HG02571 (cell line): Measurements from ENCODE around the gene RPRD1B.

ENCODE experiments used
- ATAC-seq: cut with Tn5 transposase; IDR thresholded peaks from one replicate; pipeline ENCODE4 v1.9.1; 2021; ENCODE audit warnings: mild to moderate bottlenecking, moderate library complexity; ENCODE audit not compliant: unreplicated experiment

RPRD1B gene

DNA sequence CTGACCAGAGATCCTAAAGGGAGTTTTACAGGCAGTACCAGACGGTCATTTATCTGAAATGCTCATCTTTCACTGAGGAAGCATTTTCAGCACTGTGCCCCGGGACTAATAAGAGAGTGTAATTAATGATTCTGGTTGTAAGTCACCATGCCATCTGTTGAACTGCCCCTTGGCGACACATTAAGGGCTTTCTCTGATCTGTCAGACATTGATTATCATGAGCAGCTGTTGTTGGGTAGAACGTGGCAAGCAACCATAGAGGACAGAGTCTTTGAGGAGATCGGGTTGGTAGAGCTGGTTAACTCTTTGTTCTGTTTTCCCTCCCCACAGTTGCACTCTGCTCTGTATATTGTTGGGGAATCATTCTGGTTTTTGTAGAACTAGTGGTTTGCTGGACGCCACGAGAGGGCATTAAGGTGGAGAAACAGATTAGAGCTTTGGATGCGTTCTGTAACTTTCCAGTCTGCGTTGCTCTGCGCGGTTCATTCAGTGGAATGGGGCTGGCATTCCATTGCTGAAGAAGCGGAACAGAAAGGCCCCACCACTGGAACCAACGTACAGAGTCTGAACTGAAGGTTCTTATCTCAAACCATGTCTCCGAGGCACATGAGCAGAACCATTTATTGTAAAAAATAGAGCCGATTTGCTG lies 34.3 kb downstream of the RPRD1B start:
- no peak for ATAC-seq

DNA sequence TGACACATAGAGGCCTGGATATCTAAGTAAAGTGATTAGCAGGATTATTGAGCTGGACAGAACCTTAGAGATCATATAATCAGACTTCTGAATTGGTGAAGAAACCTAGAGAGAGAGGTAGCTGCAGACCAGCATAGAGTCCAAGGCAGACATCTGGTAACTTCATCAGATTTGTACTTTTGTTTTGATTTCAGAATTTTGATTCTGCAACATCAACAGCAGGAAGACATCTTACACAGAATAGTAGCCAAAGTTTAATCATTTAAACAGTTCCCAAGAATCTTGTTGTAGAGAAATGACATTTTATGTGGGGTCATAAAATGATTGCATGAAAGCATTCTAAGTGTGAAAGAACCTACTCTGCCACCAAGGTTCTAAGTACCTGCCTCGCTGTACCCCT lies 39.4 kb downstream of the RPRD1B start:
- no peak for ATAC-seq

DNA sequence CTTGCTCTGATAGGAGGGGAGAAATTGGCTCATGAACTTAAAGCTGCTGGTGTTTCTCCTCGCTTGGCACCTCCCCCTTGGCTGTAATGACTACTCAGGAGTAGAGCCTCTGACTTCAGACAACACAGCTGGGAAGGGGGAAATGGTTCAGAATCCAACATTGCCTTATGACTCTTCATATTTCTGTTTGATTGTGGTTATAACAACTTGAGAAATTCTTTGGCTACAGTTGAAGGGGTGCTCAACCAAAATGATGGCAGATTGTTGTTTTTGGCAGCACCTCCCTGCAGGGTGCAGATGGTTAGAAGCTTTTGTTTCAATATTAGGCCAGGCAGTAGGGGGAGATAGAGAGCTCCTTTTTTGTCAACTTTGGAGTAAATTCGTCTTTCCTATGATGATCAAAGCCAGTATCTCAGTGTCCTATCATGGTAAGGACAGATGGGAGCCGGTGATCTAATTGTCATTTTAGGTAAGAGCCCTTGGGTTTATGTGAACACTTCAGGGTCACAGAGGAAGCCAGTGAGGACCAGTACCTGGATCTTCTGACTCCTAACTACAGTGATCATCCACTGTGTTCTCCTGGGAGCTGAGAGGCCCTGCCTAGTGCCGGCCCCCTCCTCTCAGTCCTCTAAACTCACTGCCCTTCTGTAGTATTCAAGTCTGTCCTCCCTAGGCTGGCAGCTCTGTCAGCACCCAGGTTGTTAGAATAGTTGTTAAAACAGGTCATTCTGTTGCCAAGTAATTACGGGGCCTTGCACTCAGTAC lies 39.9 kb downstream of the RPRD1B start:
- ATAC-seq, result no peak

DNA sequence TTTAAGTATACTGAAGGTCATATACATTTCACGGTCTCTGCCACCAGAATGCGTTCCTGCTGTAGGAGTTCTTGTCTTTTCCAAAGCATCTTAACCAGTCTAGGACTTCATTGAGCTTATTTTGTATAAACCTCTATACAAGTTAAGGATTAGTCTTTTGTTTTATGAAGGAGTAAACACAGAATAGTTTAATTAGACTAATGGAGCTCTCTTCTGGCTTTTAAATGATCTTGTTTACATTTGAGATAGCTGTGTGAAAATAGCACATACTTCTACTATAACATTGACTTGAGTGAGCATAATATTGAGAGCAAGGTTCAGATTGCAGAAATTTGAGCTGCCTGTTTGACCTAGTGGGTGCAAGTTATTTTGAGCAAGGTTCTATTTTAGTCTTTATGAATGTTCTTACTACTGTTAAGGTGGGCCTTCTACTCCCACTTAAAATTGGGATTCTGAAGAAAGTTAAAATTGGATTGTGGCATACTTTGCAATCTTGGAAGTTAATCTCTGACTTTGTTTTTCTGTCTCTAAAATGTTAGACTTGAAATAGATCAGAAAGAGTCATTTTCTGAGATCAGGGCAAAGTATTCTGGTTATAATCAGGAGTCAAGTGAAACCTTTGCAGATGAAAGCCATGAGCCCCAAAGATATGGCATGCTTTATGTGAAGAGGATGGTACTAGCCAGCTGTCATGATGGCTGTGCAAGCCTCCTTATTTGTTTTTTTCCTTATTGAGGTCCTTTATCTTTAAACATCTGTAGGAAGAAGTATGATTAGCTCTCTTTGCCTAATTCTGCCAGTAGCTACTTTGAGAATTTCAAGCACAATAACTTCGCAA lies 41.8 kb downstream of the RPRD1B start:
- ATAC-seq, result no peak

DNA sequence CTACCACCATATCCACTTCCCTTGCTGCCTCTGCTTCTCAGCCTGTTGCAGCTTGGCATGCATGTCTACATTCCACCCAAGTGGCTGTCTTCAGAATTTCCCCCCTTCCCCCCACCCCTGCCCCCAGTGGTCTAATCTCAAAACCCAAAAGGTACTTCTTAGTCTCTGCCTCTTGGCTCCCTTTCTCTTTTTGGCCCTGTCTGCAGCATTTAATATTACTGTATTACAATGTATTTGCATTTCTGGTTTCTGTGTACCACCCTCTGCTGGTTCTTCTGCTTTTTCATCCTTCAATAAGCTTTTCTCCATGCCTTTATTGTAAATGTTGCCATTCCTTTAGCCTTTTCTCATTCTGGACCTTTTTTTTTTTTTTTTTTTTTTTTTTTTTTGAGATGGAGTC lies 43.0 kb downstream of the RPRD1B start:
- ATAC-seq, result no peak

DNA sequence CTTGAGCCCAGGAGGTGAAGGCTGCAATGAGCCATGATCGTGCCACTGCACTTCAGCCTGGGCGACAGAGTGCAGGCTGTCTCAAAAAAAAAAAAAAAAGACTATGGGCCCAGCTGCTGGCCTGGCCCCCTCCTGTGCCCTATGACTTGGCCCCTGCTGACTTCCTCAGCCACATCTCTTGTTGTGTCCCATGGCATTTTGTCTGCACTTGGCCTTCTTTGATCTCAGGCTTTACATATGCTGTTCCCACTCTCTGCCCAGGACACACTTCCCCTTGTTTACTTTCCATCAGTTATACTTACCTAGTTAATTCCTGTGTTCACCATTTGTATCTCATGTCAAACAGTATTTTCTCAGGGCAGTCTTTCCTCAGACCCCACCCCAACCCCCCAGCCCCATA lies 44.5 kb downstream of the RPRD1B start:
- ATAC-seq, result no peak

DNA sequence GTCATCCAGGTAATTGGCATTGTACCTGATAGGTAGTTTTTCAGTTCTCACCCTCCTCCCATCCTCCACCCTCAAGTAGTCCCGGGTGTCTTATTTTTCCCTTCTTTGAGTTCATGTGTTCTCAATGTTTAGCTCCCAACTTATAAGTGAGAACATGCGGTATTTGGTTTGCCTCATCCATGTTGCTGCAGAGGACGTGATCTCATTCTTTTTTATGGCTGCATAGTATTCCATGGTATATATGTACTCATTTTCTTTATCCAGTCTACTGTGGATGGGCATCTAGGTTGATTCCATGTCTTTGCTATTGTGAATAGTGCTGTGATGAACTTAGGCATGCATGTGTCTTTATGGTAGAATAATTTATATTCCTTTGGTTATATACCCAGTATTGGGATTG lies 45.8 kb downstream of the RPRD1B start:
- no peak for ATAC-seq

DNA sequence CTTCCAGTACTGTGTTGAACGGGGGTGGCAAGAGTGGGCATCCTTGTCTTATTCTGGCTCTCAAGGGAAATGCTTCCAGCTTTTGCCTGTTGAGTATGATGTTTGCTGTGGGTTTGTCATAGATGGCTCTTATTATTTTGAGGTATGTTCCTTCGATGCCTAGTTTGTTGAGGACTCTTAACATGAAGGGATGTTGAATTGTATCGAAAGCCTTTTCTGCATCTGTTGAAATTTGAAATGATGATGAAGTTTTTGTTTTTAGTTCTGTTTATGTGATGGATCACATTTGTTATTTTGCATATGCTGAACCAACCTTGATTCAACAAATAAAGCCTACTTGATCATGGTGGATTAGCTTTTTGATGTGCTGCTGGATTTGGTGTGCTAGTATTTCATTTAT lies 48.0 kb downstream of the RPRD1B start:
- ATAC-seq, result no peak

DNA sequence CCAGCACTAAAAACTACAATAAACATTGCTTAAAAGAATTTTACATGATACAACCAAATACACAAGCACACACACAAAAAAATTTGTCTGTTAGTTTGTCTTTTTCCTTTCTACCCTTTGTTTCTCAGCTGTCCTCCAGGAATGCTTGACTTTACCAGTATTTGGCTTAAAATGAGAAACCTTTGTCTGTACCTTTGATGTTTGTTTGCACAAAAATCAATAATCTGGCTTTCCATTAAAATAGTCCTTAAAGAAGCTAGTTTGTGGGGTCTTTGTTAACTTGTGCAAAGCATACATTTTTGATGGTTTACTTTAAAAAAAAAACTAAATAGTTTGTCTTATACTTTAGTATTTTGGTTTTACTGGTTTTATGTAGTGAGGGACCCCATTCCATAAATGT lies 49.3 kb downstream of the RPRD1B start:
- no peak for ATAC-seq

DNA sequence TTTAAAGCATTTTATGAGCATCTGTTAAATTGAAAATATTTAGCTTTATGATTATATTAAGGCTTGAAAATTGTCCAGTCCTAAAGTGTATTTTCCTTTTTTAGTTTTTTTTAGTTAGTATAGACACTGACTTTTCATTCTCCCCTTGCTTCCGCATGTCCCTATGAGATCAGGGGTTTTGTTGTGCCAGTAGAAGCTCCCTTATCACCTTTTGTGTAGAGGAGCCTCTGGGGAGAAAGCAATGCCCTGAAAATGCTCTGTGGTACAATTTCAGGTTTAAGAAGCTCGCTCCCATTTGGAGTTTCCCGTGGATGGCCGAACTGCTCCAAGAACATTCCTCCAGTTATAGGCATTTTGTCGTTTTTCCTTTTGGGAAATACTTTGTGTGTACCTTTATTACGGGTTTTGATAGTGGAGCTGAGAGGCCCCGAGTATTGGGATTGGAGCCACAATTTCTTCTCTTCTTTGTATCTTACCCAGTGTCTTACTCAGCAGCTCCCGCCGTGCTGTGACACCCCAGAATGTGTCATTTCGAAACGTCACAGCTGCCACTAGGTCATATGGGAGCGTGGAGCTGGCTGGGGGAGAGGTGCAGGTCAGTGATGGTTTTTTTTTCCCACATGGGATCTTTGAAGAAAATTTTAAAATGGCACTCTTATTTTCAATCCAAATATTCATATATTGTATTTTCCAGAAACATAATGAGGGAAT lies 49.9 kb downstream of the RPRD1B start:
- ATAC-seq, result no peak

DNA sequence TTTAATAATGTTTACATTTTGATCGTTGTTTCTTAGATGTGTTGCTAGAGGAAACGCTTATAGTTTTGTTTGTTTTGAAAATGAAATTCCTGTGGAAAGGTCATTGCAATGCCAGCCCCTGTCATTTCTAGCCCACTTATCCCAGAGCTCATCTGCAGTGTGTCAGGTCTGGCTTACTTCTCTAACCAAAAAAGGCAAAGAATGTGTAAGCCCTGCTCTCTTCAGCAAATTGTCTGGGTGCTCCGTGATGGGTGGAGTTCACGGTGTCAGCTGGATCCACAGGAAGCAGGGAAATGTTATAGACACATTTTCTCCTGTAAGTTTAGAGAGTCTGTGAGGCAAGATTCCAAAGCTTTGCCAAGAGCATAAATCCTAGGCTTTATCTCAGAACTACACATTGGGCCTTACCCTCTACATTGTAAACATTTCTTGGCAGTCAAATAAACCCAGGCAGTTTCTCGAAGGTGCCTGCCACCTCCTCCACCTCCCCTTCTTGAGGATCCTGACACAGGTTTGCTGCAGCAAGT lies 50.9 kb downstream of the RPRD1B start:
- no peak for ATAC-seq

DNA sequence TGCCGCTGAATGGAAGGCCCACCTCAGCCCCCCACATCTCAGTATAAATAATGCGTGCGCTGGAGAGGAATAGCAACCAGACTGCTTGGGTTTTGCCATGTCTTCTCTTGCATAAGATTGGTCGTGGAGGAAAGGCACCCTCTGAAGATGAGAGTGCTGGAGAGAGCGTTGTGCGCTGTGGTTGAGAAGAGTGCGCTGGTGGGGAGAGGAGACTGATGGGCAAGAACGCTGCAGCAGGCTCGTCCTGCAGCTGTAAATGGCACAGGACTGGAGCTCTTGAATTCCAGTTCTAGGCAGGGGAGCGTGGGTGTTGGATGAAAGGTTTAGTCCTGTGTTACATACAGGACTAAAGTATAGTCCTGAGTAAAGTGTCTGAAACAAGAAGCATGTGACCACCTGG lies 51.5 kb downstream of the RPRD1B start:
- no peak for ATAC-seq

DNA sequence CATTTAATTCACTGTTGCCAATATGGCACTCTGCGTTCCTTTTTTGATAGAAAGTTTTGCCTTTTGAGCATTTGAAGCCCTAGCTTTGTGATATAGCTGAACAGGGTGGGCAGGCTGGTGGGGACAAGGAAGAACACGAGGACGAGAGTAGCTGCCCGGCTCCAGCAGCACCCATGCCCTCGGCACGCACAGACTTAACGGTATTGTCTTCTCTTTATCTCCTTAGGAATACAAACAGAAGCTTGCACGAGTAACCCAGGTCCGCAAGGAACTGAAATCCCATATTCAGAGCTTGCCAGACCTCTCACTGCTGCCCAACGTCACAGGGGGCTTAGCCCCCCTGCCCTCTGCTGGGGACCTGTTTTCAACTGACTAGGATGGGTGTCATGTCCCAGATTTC lies 56.0 kb downstream of the RPRD1B start:
- ATAC-seq, result no peak

DNA sequence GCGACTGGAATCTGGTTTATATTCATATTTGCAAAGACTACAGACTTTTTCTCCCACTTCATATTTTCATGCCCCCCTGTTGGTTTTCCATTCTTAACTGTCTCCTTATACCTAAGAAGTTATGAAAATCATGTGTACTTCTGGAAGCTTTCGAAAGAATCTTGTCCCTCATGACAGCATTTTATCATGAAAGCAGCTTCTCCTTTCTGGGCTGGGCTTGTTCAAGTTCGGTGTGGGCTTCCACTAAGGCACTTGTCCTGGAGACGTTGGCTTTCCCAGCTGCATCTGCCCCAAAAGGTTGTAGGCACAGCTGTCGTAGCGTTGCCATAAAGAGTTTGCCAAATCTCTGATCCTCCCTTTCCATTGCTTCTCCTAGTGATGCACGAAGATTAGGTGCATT lies 56.5 kb downstream of the RPRD1B start:
- ATAC-seq, result no peak

DNA sequence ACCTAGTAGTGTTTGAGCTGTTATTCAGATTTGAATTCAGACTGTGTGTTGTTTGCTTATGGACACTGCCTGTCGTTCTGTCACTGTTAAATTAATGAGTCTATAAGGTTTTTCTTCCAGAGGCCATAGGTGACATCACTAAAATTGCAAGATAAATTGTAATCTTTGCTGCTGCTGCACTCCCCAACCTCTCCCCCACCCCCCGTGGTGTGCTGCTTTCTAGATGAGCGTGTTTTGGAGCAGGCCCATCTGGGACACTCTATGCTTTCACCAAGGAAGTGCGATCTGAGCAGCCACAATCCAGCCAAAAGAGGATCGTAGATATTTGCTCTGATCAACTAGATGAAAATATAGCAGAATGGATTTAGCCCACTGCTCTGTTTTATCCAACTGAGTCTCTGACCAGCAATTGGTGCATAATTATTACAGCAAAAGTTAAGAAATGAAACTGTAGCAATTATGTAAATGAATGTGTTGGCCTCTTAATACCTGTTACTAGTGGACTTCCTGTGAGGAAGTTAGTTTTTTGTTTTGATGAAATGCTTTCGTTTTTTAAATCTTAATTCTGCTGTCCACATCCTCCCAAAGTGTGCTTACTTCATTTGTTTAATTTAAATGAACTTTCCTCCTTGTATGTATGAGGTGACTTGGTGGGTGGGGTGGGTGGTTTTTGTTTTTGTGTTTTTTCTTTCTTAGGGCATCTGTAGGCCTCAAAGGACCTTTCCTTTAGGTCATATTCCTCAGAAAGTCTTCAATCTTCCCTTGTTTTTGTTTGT lies 58.1 kb downstream of the RPRD1B start:
- ATAC-seq, result no peak

DNA sequence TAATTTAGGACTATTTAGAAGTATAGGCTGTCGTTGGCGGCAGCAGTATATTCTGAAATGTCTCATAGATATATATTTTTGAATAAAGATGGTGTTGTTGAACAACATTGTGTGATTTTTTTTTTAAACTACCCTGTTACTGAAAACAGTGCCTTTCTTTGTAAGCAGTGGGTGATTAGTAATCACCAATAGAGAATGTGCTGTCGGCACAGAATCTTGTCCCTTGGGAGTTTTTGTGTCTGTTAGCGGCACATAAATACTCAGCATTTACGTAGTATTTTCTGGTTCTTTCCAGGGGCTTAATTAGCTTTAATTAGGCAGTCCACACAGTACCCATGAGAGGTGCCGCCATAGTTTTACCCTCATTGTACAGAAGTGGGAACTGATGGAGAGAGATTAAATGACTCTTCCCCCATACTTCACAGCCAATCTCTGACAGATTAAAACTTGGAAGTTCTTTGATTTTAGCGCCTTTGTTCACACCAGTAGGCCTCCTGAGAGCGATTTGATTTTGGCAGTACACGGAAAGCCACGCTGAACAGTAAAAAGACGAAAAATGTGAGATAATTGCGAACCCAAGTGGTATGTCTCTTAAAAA lies 58.8 kb downstream of the RPRD1B start:
- no peak for ATAC-seq

DNA sequence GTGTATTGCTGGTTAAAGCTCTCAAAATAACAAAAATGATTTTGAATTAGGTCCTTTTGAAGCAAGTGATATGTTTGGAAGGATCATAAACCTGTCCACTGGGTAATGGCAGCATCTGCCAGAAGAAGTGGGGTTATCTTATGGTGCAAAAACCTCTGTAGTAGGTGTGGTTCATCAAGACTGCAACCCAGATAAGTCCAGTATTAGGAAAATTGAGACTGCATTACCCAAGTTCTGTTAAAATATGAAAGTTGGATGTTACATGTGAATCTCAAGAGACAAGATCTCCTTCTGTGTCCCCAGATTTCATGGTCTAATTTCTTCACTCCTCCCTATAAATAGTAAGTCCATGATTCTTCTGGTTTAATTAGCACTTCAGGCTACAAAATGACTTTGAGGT lies 59.4 kb downstream of the RPRD1B start:
- ATAC-seq, result no peak

DNA sequence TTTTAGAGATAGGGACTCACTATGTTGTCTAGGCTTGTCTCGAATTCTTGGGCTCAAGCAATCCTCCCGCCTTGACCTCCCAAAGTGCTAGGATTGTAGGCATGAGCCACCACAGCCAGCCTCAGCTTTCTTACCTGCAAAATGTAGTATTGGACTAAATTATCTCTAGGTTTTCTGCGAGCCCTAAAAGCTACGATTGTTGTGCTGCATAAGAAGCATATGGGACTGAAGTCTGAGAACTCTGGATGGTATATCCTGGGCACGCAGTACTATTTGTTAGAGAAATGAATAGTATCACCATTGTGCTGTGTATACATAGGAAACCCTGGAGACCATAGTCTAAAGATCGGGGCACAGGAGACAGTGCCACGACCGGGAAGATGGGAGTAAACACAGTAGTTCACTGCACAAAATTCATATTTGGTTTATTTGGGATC lies 60.1 kb downstream of the RPRD1B start:
- ATAC-seq, result no peak

DNA sequence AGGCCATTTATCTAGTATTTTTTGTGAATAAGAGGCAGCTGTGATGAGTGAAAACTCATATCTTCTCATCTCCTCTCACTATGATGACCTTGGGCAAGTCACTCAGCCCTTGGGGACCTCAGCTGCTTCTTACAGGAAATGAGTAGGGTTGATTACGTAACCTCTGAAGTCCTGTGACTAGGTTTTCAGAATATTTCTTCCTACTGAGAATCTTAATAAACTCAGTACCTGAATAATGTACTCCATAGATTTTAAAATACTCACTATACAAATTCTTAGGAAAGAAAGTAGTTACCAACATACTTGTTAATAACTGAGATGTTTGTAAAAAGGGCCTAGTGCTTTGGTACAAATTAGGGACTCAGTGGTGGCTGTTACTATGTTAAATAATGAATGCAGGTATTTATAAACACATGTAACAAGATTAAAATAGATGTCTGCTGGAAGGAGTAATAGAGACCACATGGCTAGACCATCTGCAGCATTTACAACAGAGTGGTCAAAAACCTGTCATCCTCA lies 60.9 kb downstream of the RPRD1B start:
- peak; percentile 54 for ATAC-seq
